ACC112 (cell line): ENCODE data around the gene GCGR.
"Not testable (repeated sequence)": the region's sequence is repeated elsewhere in the genome, so short reads cannot be mapped to it uniquely, and the experiment has no call there.

Experiments
- H2AFZ ChIP-seq: fragments of 200-600 bp; sonication (generic); one replicate; pipeline ENCODE4 v1.6.0; 2017; ENCODE audit warnings: antibody characterized with exemption, low read length; ENCODE audit not compliant: unreplicated experiment
- H3K27ac ChIP-seq: fragments of 200-600 bp; sonication (generic); 2 replicates; pipeline ENCODE4 v1.5.1; 2014; ENCODE audit warnings: low read depth, mild to moderate bottlenecking, antibody characterized with exemption, low read length, moderate library complexity
- H3K27me3 ChIP-seq: fragments of 200-600 bp; sonication (generic); 2 replicates; pipeline ENCODE4 v1.6.1; 2014; ENCODE audit warnings: mild to moderate bottlenecking, antibody characterized with exemption, low read length, moderate library complexity, mixed read lengths; ENCODE audit not compliant: insufficient read depth
- H3K36me3 ChIP-seq: fragments of 200-600 bp; sonication (generic); 2 replicates; pipeline ENCODE4 v1.6.1; 2016; ENCODE audit warnings: mild to moderate bottlenecking, antibody characterized with exemption, low read length, moderate library complexity, mixed read lengths; ENCODE audit not compliant: insufficient read depth
- H3K4me1 ChIP-seq: fragments of 200-600 bp; sonication (generic); one replicate; pipeline ENCODE4 v1.6.1; 2016; ENCODE audit warnings: low read length, mixed read lengths; ENCODE audit not compliant: insufficient read depth, unreplicated experiment, control insufficient read depth
- H3K4me3 ChIP-seq: fragments of 200-600 bp; sonication (generic); 2 replicates; pipeline ENCODE4 v1.5.1; 2014; ENCODE audit warnings: mild to moderate bottlenecking, low read depth, low read length
- H3K79me2 ChIP-seq: fragments of 200-600 bp; sonication (generic); one replicate; pipeline ENCODE4 v1.6.0; 2016; ENCODE audit warnings: low read length; ENCODE audit not compliant: control insufficient read depth, unreplicated experiment, insufficient read depth

Gene GCGR

GRCh38 chr17:81833921-81834830, 30.2 kb downstream of the GCGR start:
- H3K4me3 ChIP-seq: peak overlapping the region; percentile 98

GRCh38 chr17:81834831-81835267, 30.9 kb downstream of the GCGR start, which contains the start of gene PPP1R27:
PPP1R27 (minus strand) TSS chr17:81835050; CDS start chr17:81834953, 97 bp downstream.
- peak within 1 kb of the TSS; percentile 98 for H3K4me3 ChIP-seq
- H2AFZ ChIP-seq: peak within 1 kb of the TSS; percentile 70
- peaks cover 6% of the 10 kb centered on the region for H3K79me2 ChIP-seq
- peaks cover 11% of the 10 kb centered on the region for H3K4me1 ChIP-seq
- H3K36me3 ChIP-seq: no peaks in the 10 kb centered on the region
- H3K27me3 ChIP-seq: no peaks in the 10 kb centered on the region
- H3K27ac ChIP-seq: peak within 1 kb of the TSS; percentile 91

More at GRCh38 chr17:81833921-81834830, 30.2 kb downstream of the GCGR start:
- Histone ChIP-seq H3K27ac (peak overlapping the region; percentile 91), H3K36me3 (no peaks in the 10 kb centered on the region), H3K27me3 (no peaks in the 10 kb centered on the region), H3K4me1 (peaks cover 11% of the 10 kb centered on the region), H3K79me2 (peaks cover 8% of the 10 kb centered on the region), H2AFZ (peak overlapping the region; percentile 70)

- peaks cover 6% of the 10 kb centered on the region for H3K79me2 ChIP-seq
- H3K27ac ChIP-seq: no peak overlapping the region
- H2AFZ ChIP-seq: no peak overlapping the region
- H3K4me3 ChIP-seq: no peak overlapping the region
- H3K4me1 ChIP-seq: no peaks in the 10 kb centered on the region
- H3K36me3 ChIP-seq: no peaks in the 10 kb centered on the region
- H3K27me3 ChIP-seq: no peaks in the 10 kb centered on the region
Measured at GRCh38 chr17:81837641-81838040, 33.7 kb downstream of the GCGR start.

- Histone ChIP-seq H3K27ac (no peak overlapping the region), H3K79me2 (peaks cover under 1% of the 10 kb centered on the region), H3K4me1 (no peaks in the 10 kb centered on the region), H3K27me3 (no peaks in the 10 kb centered on the region), H3K4me3 (no peak overlapping the region), H2AFZ (no peak overlapping the region), H3K36me3 (peaks cover 9% of the 10 kb centered on the region; the same call in 1 of the 2 replicates)
Measured at GRCh38 chr17:81838753-81839255, 34.9 kb downstream of the GCGR start.

GRCh38 chr17:81839301-81839700, 35.4 kb downstream of the GCGR start:
- peaks cover 10% of the 10 kb centered on the region; the same call in 1 of the 2 replicates for H3K36me3 ChIP-seq
- no peak overlapping the region for H2AFZ ChIP-seq
- no peaks in the 10 kb centered on the region for H3K79me2 ChIP-seq
- H3K27me3 ChIP-seq: no peaks in the 10 kb centered on the region
- H3K27ac ChIP-seq: no peak overlapping the region
- H3K4me1 ChIP-seq: no peaks in the 10 kb centered on the region
- H3K4me3 ChIP-seq: no peak overlapping the region

- not testable (repeated sequence) for H2AFZ ChIP-seq, H3K79me2 ChIP-seq, H3K27ac ChIP-seq, H3K4me1 ChIP-seq, H3K4me3 ChIP-seq, H3K27me3 ChIP-seq
- H3K36me3 ChIP-seq: peaks cover 16% of the 10 kb centered on the region; the same call in 1 of the 2 replicates
Measured at GRCh38 chr17:81840059-81840458, 36.1 kb downstream of the GCGR start.

- Histone ChIP-seq H3K27me3 (no peaks in the 10 kb centered on the region), H3K79me2 (no peaks in the 10 kb centered on the region), H2AFZ (no peak overlapping the region), H3K4me3 (no peak overlapping the region), H3K27ac (no peak overlapping the region), H3K4me1 (no peaks in the 10 kb centered on the region), H3K36me3 (peaks cover 19% of the 10 kb centered on the region; the same call in 1 of the 2 replicates)
Measured at GRCh38 chr17:81840826-81841778, 37.2 kb downstream of the GCGR start.

- Histone ChIP-seq H2AFZ (no peak overlapping the region), H3K79me2 (no peaks in the 10 kb centered on the region), H3K27me3 (no peaks in the 10 kb centered on the region), H3K27ac (no peak overlapping the region), H3K36me3 (peaks cover 26% of the 10 kb centered on the region; the same call in 1 of the 2 replicates), H3K4me3 (no peak overlapping the region), H3K4me1 (no peaks in the 10 kb centered on the region)
Measured at GRCh38 chr17:81841866-81842265, 37.9 kb downstream of the GCGR start.

GRCh38 chr17:81842378-81842724, 38.4 kb downstream of the GCGR start:
- Histone ChIP-seq H3K79me2 (no peaks in the 10 kb centered on the region), H3K27me3 (no peaks in the 10 kb centered on the region), H3K4me3 (no peak overlapping the region), H3K27ac (no peak overlapping the region), H3K36me3 (peaks cover 31% of the 10 kb centered on the region; the same call in 1 of the 2 replicates), H2AFZ (no peak overlapping the region), H3K4me1 (no peaks in the 10 kb centered on the region)
